Glomerular visceral epithelial cell (primary cell): ENCODE results near the gene TMED7.

Experiments used
- DNase-seq: peaks from one replicate; pipeline ENCODE4 v3.0.0-alpha.2; 2016; ENCODE audit errors: extremely low spot score

TMED7 gene

DNA sequence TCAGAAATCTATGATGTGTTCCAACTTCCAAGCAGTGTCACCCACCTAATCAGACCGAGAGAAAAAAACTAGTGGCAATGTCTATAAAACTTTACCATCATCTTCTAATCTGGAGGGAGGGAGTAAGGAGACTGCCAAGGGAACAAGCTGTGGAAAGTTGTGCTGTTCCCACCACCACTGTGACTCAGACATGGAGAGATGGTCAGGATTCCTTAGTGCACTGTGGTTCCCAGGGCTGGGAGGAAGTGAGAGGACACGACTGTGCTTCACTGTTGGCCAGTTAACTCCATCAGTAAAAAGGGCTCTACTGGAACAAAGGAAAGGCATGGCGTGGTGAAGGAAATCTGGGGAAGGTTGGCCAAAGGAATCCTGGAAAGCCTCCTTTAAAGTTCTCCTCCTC lies 42.4 kb downstream of the TMED7 start:
- peak; percentile 85 for DNase-seq

DNA sequence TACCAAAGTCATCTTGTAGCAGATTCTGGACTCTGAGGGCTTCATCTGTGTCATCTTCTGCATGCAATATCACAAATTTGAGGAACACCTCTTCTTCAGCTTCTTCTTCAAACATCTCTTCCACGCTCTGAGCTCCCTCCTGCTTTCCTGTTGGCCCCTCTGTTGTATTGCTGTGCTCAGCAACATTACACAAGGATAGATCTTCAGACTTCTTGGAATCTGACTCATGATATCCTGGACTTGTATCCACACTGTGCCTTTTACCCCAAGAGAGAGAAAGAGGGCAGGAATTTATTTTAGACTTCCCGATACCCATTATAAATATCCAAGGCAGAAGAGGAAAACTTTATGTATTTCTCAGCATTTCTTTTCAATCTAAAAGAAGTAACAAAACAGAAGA lies 44.9 kb downstream of the TMED7 start:
- no peak for DNase-seq

DNA sequence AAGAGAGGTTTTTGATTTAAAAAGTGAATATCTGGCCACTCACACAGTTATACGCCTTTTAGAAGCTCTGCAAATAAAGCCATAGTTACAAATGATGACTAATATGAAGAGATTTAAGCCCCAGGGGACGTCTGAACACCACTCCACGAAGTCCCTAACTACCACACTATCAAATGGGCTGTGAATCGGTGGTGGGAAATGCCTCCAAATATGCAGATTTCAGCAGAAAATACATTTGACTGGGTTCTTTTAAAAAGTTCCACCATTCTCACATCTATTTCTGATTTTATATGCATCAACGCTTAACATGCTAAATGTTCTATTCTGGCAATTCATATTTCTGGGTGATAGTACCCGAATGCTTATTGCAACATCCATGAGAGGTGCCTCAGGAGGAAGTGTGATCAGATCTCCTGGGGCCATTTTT lies 46.1 kb downstream of the TMED7 start:
- DNase-seq: no peak

DNA sequence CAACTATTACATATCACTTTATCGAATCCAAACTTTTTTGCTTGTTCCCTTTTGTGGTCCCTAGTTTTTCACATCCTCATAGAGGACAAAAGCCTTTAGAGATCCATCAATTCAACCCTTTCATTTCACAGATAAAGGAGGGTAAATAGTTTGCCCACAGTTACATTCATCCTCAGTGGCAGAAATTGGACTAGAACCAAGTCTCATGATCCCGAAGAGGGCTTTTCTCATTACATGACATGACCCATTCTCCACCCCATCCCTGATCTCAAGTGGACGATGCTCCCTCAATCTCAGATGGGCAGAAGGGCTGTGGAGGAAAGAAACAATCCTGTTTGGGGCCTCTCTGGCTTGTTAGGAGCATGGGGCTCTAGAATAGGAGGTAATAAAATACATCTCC lies 46.6 kb downstream of the TMED7 start:
- no peak for DNase-seq

DNA sequence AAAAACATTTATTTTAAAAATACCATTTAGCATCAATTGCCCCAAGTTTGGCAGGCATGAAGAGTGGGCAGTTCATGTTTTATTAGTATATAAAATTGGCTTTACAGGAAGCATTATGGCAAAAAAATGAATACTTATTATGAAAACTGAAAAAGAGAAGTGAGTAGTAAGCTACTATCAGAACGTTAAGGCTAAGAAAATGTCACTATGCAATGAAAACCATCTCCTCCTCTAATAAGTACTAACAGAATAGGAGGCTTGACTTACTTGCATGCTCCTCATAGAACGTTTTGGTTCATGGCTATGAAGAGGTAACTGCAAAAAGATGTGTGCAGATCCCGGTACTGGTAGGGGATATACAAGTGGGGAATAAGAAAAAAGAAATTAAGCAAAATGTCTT lies 47.2 kb downstream of the TMED7 start:
- no peak for DNase-seq

DNA sequence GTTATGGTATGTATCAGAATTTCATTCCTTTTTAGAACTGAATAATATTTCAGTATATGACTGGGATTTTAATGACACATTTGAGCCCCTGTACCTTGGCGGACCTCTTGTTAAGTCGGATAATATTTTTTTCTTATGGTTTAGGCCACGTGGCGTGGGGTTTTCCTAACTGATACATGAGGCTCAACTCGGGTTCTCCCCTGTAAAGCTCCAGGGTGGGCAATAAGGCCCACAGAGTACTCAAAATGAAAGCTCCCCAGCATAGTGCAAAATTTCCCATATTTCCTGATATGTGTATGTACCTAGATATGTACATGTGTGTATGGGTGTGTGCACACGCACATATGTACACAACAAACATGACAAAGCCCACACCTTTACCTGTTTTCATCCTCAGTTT lies 48.1 kb downstream of the TMED7 start:
- no peak for DNase-seq

DNA sequence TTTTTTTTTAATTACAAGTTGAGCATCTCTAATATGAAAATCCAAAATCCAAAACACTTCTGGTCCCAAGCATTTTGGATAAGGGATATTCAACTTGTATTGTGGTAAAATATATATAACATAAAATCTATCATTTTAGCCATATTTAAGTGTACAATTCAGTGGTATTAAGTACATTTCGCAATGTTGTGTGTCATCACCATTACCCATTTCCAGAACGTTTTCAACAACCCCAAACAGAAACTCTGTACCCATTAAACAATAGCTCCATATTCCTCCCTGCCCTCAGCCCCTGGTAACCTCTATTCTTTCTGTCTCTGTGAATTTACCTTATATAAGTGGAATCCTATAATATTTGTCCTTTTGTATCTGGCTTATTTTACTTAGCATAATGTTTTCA lies 48.5 kb downstream of the TMED7 start:
- DNase-seq: no peak

DNA sequence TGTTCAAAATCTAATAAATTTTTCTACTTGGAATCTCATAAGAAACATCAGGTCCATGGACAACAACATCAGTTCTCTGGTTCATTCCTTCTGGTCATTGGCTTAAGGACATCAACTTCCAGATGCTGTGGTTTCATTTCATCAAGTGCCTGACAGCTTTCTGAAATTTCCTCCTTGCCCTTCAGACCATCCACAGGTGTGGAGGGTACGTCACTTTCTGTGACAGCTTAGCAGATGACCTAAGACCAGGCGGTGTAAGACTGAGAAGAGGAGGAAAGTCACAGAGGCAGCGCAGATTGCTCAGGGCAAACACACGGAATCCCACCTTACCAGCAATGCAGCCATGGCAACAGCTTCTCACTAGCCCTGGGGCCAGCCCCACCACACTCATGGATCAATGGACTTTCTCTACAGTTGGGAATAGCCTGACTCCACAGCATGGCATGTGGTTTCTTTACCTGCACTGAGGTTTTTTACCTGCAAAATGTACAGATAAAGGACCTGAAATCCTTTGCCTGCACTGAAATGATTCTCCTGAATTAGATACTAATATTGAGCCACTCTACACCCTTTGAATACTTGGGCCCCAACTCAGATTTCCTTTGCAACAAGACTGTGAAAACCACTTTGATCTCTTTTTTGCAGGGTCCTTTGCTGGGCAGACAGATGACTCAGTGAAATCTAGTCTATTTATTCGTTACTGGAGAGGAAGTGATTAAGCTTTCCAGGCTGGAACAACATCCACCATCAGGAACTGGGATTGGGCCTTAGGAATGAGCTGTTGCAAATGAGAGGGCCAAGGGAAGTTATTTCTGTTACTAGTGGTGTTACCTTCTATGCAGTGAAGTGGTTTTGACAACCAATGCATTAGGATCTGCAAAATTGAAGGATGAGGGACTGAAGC lies 50.4 kb downstream of the TMED7 start:
- peak; percentile 50 for DNase-seq

DNA sequence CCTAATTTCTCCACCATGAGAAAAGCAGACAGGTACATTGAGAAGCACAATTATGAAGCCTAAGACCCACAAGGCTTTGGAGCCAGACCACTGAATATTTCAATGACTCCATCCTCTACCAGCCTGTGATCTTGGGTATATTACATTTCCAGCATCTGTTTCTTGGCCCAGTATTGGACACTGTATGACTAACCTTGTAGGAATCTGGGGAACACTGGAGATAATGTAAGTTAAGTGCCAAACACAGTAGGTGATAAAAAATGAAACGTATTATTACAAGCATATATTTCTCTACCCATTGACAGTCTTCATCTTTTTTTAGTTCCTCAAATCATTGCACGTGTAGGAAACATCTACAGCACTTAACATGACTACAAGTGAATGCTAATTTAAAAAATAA lies 52.7 kb downstream of the TMED7 start:
- peak; percentile 62 for DNase-seq

DNA sequence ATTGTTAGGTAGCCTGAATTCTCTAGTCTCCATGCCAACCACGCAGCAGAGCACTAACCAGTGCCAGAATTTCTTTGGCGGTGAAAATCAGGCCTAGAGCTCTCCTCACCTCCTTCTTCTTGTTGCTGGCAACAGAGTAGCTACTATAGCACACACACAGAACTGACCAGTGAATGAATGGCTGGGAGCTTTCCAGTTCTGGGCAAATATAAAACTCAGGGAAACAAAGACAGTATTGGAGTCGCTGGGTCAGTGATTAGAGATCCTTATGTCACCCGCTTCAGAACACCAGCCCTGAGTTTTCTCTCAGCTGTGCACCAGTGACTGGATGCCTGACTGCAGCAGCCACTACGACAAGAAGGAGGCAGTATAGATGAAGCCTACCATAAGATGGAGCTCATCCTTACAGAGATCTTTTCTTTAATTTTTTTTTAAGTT lies 54.4 kb downstream of the TMED7 start:
- no peak for DNase-seq

DNA sequence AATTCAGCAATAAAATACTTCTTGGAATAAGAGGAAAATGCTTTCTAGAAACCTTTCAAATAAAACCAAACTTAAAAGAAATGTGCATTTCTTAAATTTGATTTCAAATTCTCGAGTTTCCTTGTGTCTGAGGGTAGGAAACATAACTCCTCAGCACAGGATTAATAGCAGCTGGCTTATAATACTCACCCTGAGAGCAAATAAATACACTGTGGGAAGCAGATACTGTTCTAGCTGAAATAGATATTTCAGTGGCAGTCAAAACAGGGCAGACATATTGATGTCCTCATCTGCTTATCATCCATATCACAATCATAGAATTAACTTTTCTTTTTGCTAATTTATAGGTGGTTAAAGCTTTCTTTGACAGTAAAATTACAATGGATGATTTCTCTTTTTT lies 57.2 kb downstream of the TMED7 start:
- no peak for DNase-seq

DNA sequence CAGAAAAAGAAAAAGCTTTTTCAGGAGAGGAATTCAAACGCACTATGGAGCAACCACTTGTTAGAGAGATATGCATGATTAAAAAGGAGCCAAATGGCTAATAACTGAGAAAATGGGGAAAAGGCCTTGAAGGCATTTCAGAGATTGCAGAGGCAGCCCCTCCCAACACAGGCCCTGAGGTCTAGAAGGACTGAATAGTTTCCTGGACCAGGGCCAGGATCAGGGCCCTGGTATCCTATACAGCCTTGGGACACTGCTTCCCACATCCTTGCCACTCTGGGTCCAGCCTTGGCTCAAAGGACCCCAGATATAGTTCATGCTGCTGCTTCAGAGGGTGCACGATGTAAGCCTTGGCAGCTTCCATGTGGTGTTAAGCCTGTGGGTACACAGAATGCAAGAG lies 60.6 kb downstream of the TMED7 start:
- DNase-seq: no peak
